ENCODE data around the gene POLR3C.
A peak's percentile ranks its signal among the peaks of the same experiment; 100 is the strongest.

Gene POLR3C

DNA sequence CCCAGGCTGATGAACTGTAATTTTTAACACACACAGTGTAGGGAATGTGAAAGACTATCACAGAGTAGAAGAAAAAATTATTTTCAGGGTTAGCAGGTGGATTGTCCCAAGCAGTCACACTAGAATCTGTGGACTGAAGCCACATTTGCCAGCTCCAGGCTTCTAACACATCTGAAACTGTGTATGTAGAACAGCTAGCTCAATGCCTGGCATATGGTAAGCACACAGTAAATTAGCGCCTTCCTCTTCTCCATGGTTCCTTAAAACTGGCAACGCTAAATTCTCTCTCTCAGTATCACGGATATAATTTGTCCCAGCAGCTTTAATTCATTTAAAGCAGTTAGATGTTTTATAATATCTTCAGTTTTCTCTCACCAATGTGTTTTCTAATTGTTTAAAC, 19.0 kb downstream of the POLR3C start:
- H3K4me3 ChIP-seq (IDR thresholded peaks at IDR 0.05; ENCODE audit: insufficient read depth, low read depth, low read length): no peak overlapping the region
- H3K4me2 ChIP-seq: no peak overlapping the region
- H4K20me1 ChIP-seq (ENCODE audit: insufficient read depth): no peaks in the 10 kb centered on the region
- TF ChIP-seq CTCF (conservative IDR thresholded peaks at IDR 0.05; ENCODE audit: low read depth, low read length): no peak
- H2AFZ ChIP-seq (ENCODE audit: low read depth): no peak overlapping the region
- H3K9ac ChIP-seq: no peak overlapping the region
- no peaks in the 10 kb centered on the region for H3K79me2 ChIP-seq (ENCODE audit: insufficient read depth, low read depth)
- H3K36me3 ChIP-seq (ENCODE audit: insufficient read depth): peaks cover 24% of the 10 kb centered on the region; the same call in 1 of the 2 replicates
- no peaks in the 10 kb centered on the region for H3K27me3 ChIP-seq (ENCODE audit: insufficient read depth, low read depth)
- peaks cover 35% of the 10 kb centered on the region for H3K4me1 ChIP-seq (ENCODE audit: low read depth, poor library complexity, severe bottlenecking)
- no peak overlapping the region for H3K27ac ChIP-seq

DNA sequence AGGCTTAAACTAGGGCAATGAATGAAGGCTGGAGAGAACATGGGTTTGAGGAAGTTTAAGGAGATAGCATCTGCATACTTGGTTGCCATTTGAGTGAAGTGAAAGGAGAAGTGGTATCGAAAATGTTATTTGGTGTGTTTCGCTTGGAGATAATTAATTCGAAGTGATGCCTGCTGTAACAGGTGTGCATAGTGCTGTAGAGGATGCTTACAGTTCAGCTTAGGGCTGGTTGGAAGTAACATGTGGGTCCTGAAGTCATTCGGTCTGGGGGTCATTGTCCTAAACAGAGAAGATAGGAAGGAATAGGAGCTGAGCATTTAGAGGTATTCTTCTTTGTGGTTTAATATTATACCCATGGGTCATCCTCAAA, 21.1 kb downstream of the POLR3C start:
- H4K20me1 ChIP-seq (ENCODE audit: insufficient read depth): no peaks in the 10 kb centered on the region
- H3K36me3 ChIP-seq (ENCODE audit: insufficient read depth): peaks cover 8% of the 10 kb centered on the region; the same call in 1 of the 2 replicates
- peaks cover 35% of the 10 kb centered on the region for H3K4me1 ChIP-seq (ENCODE audit: low read depth, poor library complexity, severe bottlenecking)
- H3K27me3 ChIP-seq (ENCODE audit: insufficient read depth, low read depth): no peaks in the 10 kb centered on the region
- peak overlapping the region; percentile 11; the same call in 1 of the 2 replicates for H3K27ac ChIP-seq
- H3K4me2 ChIP-seq: peak overlapping the region; percentile 61
- H2AFZ ChIP-seq (ENCODE audit: low read depth): peak overlapping the region; percentile 82
- H3K79me2 ChIP-seq (ENCODE audit: insufficient read depth, low read depth): no peaks in the 10 kb centered on the region
- H3K9ac ChIP-seq: peak overlapping the region; percentile 59; the same call in 1 of the 2 replicates
- no peak for TF ChIP-seq CTCF (conservative IDR thresholded peaks at IDR 0.05; ENCODE audit: low read depth, low read length)
- H3K4me3 ChIP-seq (IDR thresholded peaks at IDR 0.05; ENCODE audit: insufficient read depth, low read depth, low read length): peak overlapping the region; percentile 99

DNA sequence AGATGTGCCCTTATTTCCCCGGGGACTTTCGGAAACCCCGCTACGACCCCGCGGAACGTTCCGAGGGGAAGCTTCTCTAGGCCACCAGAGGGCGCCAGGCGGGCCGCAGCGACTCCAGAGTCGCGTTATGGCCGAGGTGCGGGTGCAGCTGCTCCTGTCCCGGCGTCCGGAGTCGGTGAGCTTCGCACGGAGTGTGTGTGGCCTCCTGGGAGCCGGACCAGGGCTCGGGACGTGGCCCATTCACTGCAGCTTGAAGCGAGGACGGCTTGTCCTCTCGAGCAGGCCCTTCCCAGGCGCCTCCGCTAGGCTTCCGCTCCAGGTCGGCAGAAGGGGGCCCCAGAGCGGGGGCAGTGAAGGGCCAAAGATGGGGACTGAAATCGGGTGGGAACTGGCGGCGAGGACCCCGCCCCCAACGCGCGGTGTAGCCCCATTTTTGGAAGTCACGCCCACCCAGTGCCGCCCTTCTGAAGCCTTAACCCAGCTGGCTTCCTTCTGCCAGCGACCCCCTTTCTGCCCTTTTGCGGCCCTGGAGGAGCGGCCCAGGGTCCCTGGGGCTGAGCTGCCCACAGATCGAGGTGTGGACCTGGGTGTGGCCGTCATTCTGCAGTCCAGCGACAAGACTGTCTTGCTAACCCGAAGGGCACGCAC, 21.6 kb downstream of the POLR3C start, which contains the start of gene NUDT17:
TSS of gene NUDT17 (plus strand) at position 117 of the 648 bp plus-strand sequence. CDS start at position 128, 11 bp downstream.
- Histone ChIP-seq H3K27ac (peak within 1 kb of the TSS; percentile 11; the same call in 1 of the 2 replicates), H3K4me3 (IDR thresholded peaks at IDR 0.05; ENCODE audit: insufficient read depth, low read depth, low read length) (peak within 1 kb of the TSS; percentile 99), H3K36me3 (ENCODE audit: insufficient read depth) (peaks cover 9% of the 10 kb centered on the region; the same call in 1 of the 2 replicates), H3K79me2 (ENCODE audit: insufficient read depth, low read depth) (no peaks in the 10 kb centered on the region), H4K20me1 (ENCODE audit: insufficient read depth) (no peaks in the 10 kb centered on the region), H3K27me3 (ENCODE audit: insufficient read depth, low read depth) (no peaks in the 10 kb centered on the region), H3K4me1 (ENCODE audit: low read depth, poor library complexity, severe bottlenecking) (peaks cover 35% of the 10 kb centered on the region), H3K4me2 (peak within 1 kb of the TSS; percentile 61), H3K9ac (peak within 1 kb of the TSS; percentile 59), H2AFZ (ENCODE audit: low read depth) (peak within 1 kb of the TSS; percentile 82)
- TF ChIP-seq CTCF (conservative IDR thresholded peaks at IDR 0.05; ENCODE audit: low read depth, low read length): peak; percentile 100

GRCh38 chr1:145846201-145846612, 22.2 kb downstream of the POLR3C start:
- TF ChIP-seq CTCF (conservative IDR thresholded peaks at IDR 0.05; ENCODE audit: low read depth, low read length): peak; percentile 99
- Histone ChIP-seq H3K4me3 (IDR thresholded peaks at IDR 0.05; ENCODE audit: insufficient read depth, low read depth, low read length) (peak overlapping the region; percentile 99), H3K27me3 (ENCODE audit: insufficient read depth, low read depth) (no peaks in the 10 kb centered on the region), H3K79me2 (ENCODE audit: insufficient read depth, low read depth) (no peaks in the 10 kb centered on the region), H3K4me2 (peak overlapping the region; percentile 61), H3K9ac (peak overlapping the region; percentile 59), H4K20me1 (ENCODE audit: insufficient read depth) (no peaks in the 10 kb centered on the region), H3K4me1 (ENCODE audit: low read depth, poor library complexity, severe bottlenecking) (peaks cover 35% of the 10 kb centered on the region), H2AFZ (ENCODE audit: low read depth) (peak overlapping the region; percentile 82), H3K27ac (peak overlapping the region; percentile 11; the same call in 1 of the 2 replicates), H3K36me3 (ENCODE audit: insufficient read depth) (peaks cover 12% of the 10 kb centered on the region; the same call in 1 of the 2 replicates)

All from KMS-11 (cell line).